CD14-positive monocyte (primary cell): ENCODE measurements around the gene MOB1B. TPM values are rescaled to one million over a fixed set of nuclear protein-coding genes. Genes with fewer than 3 reads are reported as not detected.

Experiments used
- DNase-seq, 3 donors: peaks; one replicate each; pipeline ENCODE4 v3.0.0-alpha.2; 2011 to 2022
- H2AFZ ChIP-seq: 2 replicates; pipeline ENCODE4 v1.6.0; 2012; ENCODE audit warnings: mild to moderate bottlenecking, low read depth, low read length, inconsistent platforms; ENCODE audit not compliant: insufficient read depth, poor library complexity, severe bottlenecking
- H3K27ac ChIP-seq, 2 donors: 1 replicate in 1 of 2; 2 replicates in 1 of 2; pipeline ENCODE4 v1.5.1; 2012 to 2013; ENCODE audit warnings: low read length in 2 of 2, control low read depth in 1 of 2, inconsistent platforms in 1 of 2, low read depth in 1 of 2, mild to moderate bottlenecking in 1 of 2
- H3K27me3 ChIP-seq, 2 donors: one replicate each; pipeline versions ENCODE4 v1.6.0 to v1.6.1; 2011 to 2013; ENCODE audit warnings: low read length in 2 of 2; ENCODE audit not compliant: control insufficient read depth in 2 of 2, insufficient read depth in 2 of 2
- H3K36me3 ChIP-seq, 2 donors: replicated peaks in 1 of 2; 1 replicate in 1 of 2; 2 replicates in 1 of 2; pipeline versions ENCODE4 v1.5.1 to v1.6.1; 2012 to 2013; ENCODE audit warnings: low read length in 2 of 2, control low read depth in 1 of 2, inconsistent platforms in 1 of 2, mild to moderate bottlenecking in 1 of 2; ENCODE audit not compliant: insufficient read depth in 2 of 2, control insufficient read depth in 1 of 2
- H3K4me1 ChIP-seq, 2 donors: 1 replicate in 1 of 2; 2 replicates in 1 of 2; pipeline versions ENCODE4 v1.5.1 to v1.6.1; 2012 to 2013; ENCODE audit warnings: low read length in 2 of 2, control low read depth in 1 of 2, inconsistent platforms in 1 of 2, mild to moderate bottlenecking in 1 of 2, moderate library complexity in 1 of 2; ENCODE audit not compliant: insufficient read depth in 2 of 2, control insufficient read depth in 1 of 2
- H3K4me2 ChIP-seq: replicated peaks from 2 replicates; pipeline ENCODE3; 2012; ENCODE audit warnings: low read length, moderate library complexity, mild to moderate bottlenecking; ENCODE audit not compliant: poor library complexity, severe bottlenecking; ENCODE audit errors: extremely low read depth
- H3K4me3 ChIP-seq, 3 experiments: fragments of 200-600 bp in 1 of 3; sonication (generic) in 1 of 3; replicated peaks in 1 of 3; 1 replicate in 2 of 3; 2 replicates in 1 of 3; pipeline ENCODE4 v1.5.1; 2011 to 2013; ENCODE audit warnings: low read length in 3 of 3, mild to moderate bottlenecking in 3 of 3, control low read depth in 2 of 3, low read depth in 2 of 3, inconsistent platforms in 1 of 3, moderate library complexity in 1 of 3
- H3K79me2 ChIP-seq: 2 replicates; pipeline ENCODE4 v1.6.0; 2012; ENCODE audit warnings: mild to moderate bottlenecking, control low read depth, inconsistent platforms, low read length, moderate library complexity; ENCODE audit not compliant: insufficient read depth
- H3K9ac ChIP-seq: 2 replicates; pipeline ENCODE4 v1.6.0; 2017; ENCODE audit warnings: low read length, mild to moderate bottlenecking; ENCODE audit not compliant: insufficient read depth, poor library complexity, severe bottlenecking
- H3K9me3 ChIP-seq, 2 donors: replicated peaks in 1 of 2; 1 replicate in 1 of 2; 2 replicates in 1 of 2; pipeline versions ENCODE4 v1.5.1 to v1.6.1; 2012 to 2013; ENCODE audit warnings: low read length in 2 of 2, control low read depth in 1 of 2; ENCODE audit not compliant: control insufficient read depth in 1 of 2, insufficient read depth in 1 of 2
- H4K20me1 ChIP-seq: 2 replicates; pipeline ENCODE4 v1.6.0; 2012; ENCODE audit warnings: mild to moderate bottlenecking, low read length, control low read depth, moderate library complexity; ENCODE audit not compliant: insufficient read depth
- H3K27ac Mint-ChIP-seq, 7 donors: one replicate each; pipeline ENCODE4 v1.8.0; 2020; ENCODE audit warnings: mild to moderate bottlenecking in 7 of 7, mixed read lengths in 7 of 7, moderate library complexity in 6 of 7, inconsistent platforms in 2 of 7
- H3K27me3 Mint-ChIP-seq, 3 donors: one replicate each; pipeline ENCODE4 v1.8.0; 2021 to 2022; ENCODE audit warnings: low read depth in 3 of 3, mild to moderate bottlenecking in 3 of 3, mixed read lengths in 3 of 3, moderate library complexity in 3 of 3, inconsistent platforms in 1 of 3
- H3K36me3 Mint-ChIP-seq, 2 donors: one replicate each; pipeline ENCODE4 v1.8.0; 2020; ENCODE audit warnings: mixed read lengths in 2 of 2, inconsistent platforms in 1 of 2, mild to moderate bottlenecking in 1 of 2
- H3K4me1 Mint-ChIP-seq: one replicate; pipeline ENCODE4 v1.8.0; 2020; ENCODE audit warnings: mild to moderate bottlenecking, mixed read lengths
- H3K4me3 Mint-ChIP-seq, 2 donors: one replicate each; pipeline ENCODE4 v1.8.0; 2020; ENCODE audit warnings: mild to moderate bottlenecking in 2 of 2, mixed read lengths in 2 of 2, moderate library complexity in 1 of 2
- H3K9me3 Mint-ChIP-seq, 7 donors: one replicate each; pipeline ENCODE4 v1.8.0; 2020 to 2022; ENCODE audit warnings: mixed read lengths in 7 of 7, mild to moderate bottlenecking in 6 of 7, moderate library complexity in 6 of 7, inconsistent platforms in 2 of 7
- whole genome bisulfite sequencing: methylation state at CpG from one replicate; pipeline ENCODE4 v1.1.5; 2013; ENCODE audit warnings: missing lambda C conversion rate; ENCODE audit not compliant: insufficient coverage; 5-methylcytosine and 5-hydroxymethylcytosine counted together
- intact Hi-C, 2 donors: fragments of 100-400 bp; cut with micrococcal nuclease; formaldehyde crosslinking; loops; one replicate each; pipeline versions ENCODE4 v1.15.0 to v1.15.1; 2023
- polyA plus RNA-seq, 3 donors: library from polyadenylated mRNA; depleted of rRNA in 1 of 3; unstranded in 2 of 3; stranded (reverse) in 1 of 3; fragments of 300-500 nt in 2 of 3; fragments of >200 nt in 1 of 3; fragmentation: Illumina TruSeq in 2 of 3; gene quantifications; 1 replicate in 2 of 3; 2 replicates in 1 of 3; pipeline ENCODE4 v1.2.3, GENCODE V29; 2012 to 2021
- TF ChIP-seq, protein P1 (sequence below): fragments of 200-600 bp; IDR thresholded peaks from one replicate; pipeline ENCODE4 v1.8.0; 2022; ENCODE audit warnings: antibody characterized with exemption, mild to moderate bottlenecking

Gene MOB1B
- polyA plus RNA-seq, 3 donors: 3.9 to 10.7 (median 7.0) TPM

DNA sequence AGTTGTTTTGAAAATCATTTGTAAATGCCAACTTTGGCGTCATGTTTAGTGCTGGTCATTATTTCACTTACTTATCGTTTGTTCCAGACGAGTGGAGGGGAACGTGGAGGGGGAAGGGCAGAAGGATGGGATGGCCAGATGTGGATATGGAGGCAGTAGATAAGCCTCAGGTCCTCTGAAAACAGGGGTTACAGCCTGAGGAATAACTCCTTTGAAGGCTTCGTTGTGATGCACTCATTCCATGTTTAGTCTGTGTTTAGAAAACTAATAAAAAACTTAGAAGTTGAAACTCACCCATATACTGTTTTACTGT lies 1.1 kb downstream of the MOB1B start:
- Mint-ChIP-seq H3K9me3 (peaks cover 0 to 3% (median 0%) of the 10 kb centered on the region in 7 donors), H3K36me3 (peaks cover 21 to 24% of the 10 kb centered on the region in 2 donors), H3K27ac (peak overlapping the region in 3 of 7 donors; percentile 86 to 91 (median 89)), H3K27me3 (no peaks in the 10 kb centered on the region), H3K4me3 (peak overlapping the region; percentile 100), H3K4me1 (peaks cover 40% of the 10 kb centered on the region)
- WGBS: 0% methylated on average over 4 of the region's 5 CpGs
- peak overlapping the region; percentile 63 to 98 (median 87) for H3K4me3 ChIP-seq
- peak in 1 of 3 donors; percentile 5 for DNase-seq
- TF ChIP-seq, protein P1, sequence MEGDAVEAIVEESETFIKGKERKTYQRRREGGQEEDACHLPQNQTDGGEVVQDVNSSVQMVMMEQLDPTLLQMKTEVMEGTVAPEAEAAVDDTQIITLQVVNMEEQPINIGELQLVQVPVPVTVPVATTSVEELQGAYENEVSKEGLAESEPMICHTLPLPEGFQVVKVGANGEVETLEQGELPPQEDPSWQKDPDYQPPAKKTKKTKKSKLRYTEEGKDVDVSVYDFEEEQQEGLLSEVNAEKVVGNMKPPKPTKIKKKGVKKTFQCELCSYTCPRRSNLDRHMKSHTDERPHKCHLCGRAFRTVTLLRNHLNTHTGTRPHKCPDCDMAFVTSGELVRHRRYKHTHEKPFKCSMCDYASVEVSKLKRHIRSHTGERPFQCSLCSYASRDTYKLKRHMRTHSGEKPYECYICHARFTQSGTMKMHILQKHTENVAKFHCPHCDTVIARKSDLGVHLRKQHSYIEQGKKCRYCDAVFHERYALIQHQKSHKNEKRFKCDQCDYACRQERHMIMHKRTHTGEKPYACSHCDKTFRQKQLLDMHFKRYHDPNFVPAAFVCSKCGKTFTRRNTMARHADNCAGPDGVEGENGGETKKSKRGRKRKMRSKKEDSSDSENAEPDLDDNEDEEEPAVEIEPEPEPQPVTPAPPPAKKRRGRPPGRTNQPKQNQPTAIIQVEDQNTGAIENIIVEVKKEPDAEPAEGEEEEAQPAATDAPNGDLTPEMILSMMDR: no peak
- peaks cover 64% of the 10 kb centered on the region for H3K79me2 ChIP-seq
- peak overlapping the region; percentile 97 for H2AFZ ChIP-seq
- peaks cover 13 to 26% of the 10 kb centered on the region in 2 donors for H3K4me1 ChIP-seq
- H3K36me3 ChIP-seq: peaks cover 4 to 24% of the 10 kb centered on the region in 2 donors
- H3K27ac ChIP-seq: peak overlapping the region in 1 of 2 donors; percentile 84
- peak overlapping the region; percentile 91 for H3K4me2 ChIP-seq
- no peaks in the 10 kb centered on the region for H3K9me3 ChIP-seq
- H4K20me1 ChIP-seq: peaks cover 44% of the 10 kb centered on the region
- intact Hi-C loops: loop anchor here in 1 of 2 donors (10.0 kb wide), 1 partner anchor 92 kb away; the partner anchor contains the start of gene DCK
- no peaks in the 10 kb centered on the region for H3K27me3 ChIP-seq
- H3K9ac ChIP-seq: peak overlapping the region; percentile 81

DNA sequence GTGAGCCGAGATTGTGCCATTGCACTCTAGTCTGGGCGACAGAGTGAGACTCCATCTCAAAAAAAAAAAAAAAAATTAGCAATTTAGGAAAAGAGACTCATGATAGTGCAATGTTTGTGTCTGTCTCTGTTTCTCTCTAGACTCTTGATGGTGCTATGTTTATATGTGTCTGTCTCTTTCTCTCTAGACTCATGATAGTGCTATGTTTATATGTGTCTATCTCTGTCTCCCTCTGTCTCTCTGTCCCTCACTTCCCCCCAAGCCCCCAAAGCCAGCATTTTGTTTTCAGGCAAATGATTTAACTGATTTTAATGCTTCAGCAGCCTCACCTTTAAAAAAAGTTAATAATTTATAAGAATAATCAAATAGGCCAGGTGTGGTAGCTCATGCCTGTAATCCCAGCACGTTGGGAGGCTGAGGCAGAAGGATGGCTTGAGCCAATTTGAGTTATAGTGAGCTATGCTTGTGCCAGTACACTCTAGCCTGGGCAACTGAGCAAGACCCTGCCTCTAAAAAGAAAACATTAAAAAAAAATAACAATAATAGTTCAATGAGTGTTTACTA lies 6.9 kb downstream of the MOB1B start:
- no CpG with 5 or more reads among the region's 3 CpGs for WGBS
- H3K27me3 ChIP-seq: no peaks in the 10 kb centered on the region
- H3K79me2 ChIP-seq: peaks cover 93% of the 10 kb centered on the region
- intact Hi-C loops: loop anchor here in 1 of 2 donors (10.0 kb wide), 1 partner anchor 86 kb away; the partner anchor contains the start of gene DCK
- no peak overlapping the region for H3K9ac ChIP-seq
- H4K20me1 ChIP-seq: peaks cover 74% of the 10 kb centered on the region
- no peak overlapping the region for H2AFZ ChIP-seq
- no peak overlapping the region for H3K27ac ChIP-seq
- Mint-ChIP-seq H3K4me3 (no peak overlapping the region), H3K27ac (peak overlapping the region in 1 of 7 donors; percentile 51), H3K4me1 (peaks cover 33% of the 10 kb centered on the region), H3K36me3 (peaks cover 30 to 42% of the 10 kb centered on the region in 2 donors), H3K27me3 (peaks cover 0 to 2% (median 0%) of the 10 kb centered on the region in 3 donors), H3K9me3 (no peaks in the 10 kb centered on the region)
- no peak overlapping the region for H3K4me2 ChIP-seq
- peaks cover 8 to 36% of the 10 kb centered on the region in 2 donors for H3K36me3 ChIP-seq
- TF ChIP-seq, protein P1: no peak
- no peak overlapping the region for H3K4me3 ChIP-seq
- no peaks in the 10 kb centered on the region for H3K9me3 ChIP-seq
- H3K4me1 ChIP-seq: peaks cover 0 to 6% of the 10 kb centered on the region in 2 donors
- DNase-seq: no peak
